Measurements from ENCODE around the gene TAAR9.

DNA sequence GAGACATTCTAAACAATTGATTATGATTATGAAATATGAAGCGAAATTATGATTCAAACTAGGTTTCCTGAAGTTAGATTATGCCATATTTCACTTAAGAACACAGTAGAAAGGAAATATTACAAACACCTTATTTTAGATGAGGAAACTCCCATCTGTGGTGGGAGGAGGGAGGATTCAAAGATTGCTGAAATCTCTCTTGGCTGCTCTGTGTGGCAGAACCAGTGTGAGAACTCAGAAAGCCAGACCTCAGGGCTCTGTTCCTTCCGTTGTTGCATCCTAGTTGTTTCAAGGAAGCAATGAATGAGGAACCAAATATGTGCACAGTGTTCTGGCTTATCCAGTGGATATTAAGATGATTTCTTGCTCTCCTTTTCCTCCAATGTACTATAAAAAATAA, 49.3 kb downstream of the TAAR9 start:
- TF ChIP-seq, protein P1, sequence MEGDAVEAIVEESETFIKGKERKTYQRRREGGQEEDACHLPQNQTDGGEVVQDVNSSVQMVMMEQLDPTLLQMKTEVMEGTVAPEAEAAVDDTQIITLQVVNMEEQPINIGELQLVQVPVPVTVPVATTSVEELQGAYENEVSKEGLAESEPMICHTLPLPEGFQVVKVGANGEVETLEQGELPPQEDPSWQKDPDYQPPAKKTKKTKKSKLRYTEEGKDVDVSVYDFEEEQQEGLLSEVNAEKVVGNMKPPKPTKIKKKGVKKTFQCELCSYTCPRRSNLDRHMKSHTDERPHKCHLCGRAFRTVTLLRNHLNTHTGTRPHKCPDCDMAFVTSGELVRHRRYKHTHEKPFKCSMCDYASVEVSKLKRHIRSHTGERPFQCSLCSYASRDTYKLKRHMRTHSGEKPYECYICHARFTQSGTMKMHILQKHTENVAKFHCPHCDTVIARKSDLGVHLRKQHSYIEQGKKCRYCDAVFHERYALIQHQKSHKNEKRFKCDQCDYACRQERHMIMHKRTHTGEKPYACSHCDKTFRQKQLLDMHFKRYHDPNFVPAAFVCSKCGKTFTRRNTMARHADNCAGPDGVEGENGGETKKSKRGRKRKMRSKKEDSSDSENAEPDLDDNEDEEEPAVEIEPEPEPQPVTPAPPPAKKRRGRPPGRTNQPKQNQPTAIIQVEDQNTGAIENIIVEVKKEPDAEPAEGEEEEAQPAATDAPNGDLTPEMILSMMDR (IDR thresholded peaks at IDR 0.05) = no peak
- TF ChIP-seq POLR2AphosphoS5 (IDR thresholded peaks at IDR 0.05) = no peak

Measured in sigmoid colon (tissue), 4 donors.